WERI-Rb-1 (cell line): ENCODE results near the gene CFAP92.

Experiments
- DNase-seq: peaks from one replicate; pipeline ENCODE4 v3.0.0-alpha.2; 2020
- H3K27ac ChIP-seq: fragments of 250-450 bp; sonication (Bioruptor Pico); 2 replicates; pipeline ENCODE4 v1.5.1; 2020; ENCODE audit warnings: mild to moderate bottlenecking, moderate library complexity
- H3K27me3 ChIP-seq: fragments of 250-450 bp; sonication (Bioruptor Pico); 2 replicates; pipeline ENCODE4 v1.5.1; 2021; ENCODE audit warnings: mild to moderate bottlenecking, low read depth, moderate library complexity; ENCODE audit not compliant: insufficient read depth, severe bottlenecking
- H3K36me3 ChIP-seq: fragments of 250-450 bp; sonication (Bioruptor Pico); 2 replicates; pipeline ENCODE4 v1.5.1; 2020; ENCODE audit warnings: mild to moderate bottlenecking, moderate library complexity
- H3K4me3 ChIP-seq: 2 replicates; pipeline ENCODE4 v1.5.1; 2011; ENCODE audit warnings: low read depth, mild to moderate bottlenecking, control low read depth, low read length
- H3K9me3 ChIP-seq: fragments of 250-450 bp; sonication (Bioruptor Pico); 2 replicates; pipeline ENCODE4 v1.5.1; 2021; ENCODE audit warnings: mild to moderate bottlenecking, moderate library complexity; ENCODE audit not compliant: severe bottlenecking
- TF ChIP-seq, protein P1 (sequence below): IDR thresholded peaks from 2 replicates; pipeline ENCODE4 v1.5.1; 2011; ENCODE audit warnings: low read depth, mild to moderate bottlenecking, control low read depth, inconsistent platforms, low read length

The CFAP92 gene

DNA sequence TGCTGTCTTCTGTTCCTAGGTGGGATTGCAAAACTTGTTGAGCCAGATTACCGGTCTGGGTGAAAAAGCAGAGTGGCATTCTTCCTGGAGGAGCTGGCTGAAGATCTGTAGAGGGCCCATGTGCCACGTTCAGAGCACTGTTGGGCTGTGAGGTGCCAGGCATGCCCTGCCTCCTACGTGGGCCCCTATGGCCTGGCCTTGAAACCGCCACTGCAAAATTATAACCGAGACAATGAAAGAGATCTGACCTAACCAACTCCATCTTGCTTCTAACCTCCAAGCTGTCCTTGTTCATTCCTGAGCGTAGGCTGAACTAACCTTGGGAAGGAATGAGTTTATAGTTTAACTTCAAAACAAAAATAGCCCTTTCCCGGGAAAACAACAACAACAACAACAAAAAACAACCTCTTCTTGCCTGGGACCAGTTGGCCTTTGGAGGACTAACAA is 115.8 kb downstream of the CFAP92 start:
- Histone ChIP-seq H3K36me3 (peaks cover 16% of the 10 kb centered on the region), H3K9me3 (no peaks in the 10 kb centered on the region), H3K4me3 (peak overlapping the region; percentile 86), H3K27me3 (no peaks in the 10 kb centered on the region), H3K27ac (no peak overlapping the region)
- DNase-seq = no peak
- TF ChIP-seq, protein P1, sequence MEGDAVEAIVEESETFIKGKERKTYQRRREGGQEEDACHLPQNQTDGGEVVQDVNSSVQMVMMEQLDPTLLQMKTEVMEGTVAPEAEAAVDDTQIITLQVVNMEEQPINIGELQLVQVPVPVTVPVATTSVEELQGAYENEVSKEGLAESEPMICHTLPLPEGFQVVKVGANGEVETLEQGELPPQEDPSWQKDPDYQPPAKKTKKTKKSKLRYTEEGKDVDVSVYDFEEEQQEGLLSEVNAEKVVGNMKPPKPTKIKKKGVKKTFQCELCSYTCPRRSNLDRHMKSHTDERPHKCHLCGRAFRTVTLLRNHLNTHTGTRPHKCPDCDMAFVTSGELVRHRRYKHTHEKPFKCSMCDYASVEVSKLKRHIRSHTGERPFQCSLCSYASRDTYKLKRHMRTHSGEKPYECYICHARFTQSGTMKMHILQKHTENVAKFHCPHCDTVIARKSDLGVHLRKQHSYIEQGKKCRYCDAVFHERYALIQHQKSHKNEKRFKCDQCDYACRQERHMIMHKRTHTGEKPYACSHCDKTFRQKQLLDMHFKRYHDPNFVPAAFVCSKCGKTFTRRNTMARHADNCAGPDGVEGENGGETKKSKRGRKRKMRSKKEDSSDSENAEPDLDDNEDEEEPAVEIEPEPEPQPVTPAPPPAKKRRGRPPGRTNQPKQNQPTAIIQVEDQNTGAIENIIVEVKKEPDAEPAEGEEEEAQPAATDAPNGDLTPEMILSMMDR = no peak

DNA sequence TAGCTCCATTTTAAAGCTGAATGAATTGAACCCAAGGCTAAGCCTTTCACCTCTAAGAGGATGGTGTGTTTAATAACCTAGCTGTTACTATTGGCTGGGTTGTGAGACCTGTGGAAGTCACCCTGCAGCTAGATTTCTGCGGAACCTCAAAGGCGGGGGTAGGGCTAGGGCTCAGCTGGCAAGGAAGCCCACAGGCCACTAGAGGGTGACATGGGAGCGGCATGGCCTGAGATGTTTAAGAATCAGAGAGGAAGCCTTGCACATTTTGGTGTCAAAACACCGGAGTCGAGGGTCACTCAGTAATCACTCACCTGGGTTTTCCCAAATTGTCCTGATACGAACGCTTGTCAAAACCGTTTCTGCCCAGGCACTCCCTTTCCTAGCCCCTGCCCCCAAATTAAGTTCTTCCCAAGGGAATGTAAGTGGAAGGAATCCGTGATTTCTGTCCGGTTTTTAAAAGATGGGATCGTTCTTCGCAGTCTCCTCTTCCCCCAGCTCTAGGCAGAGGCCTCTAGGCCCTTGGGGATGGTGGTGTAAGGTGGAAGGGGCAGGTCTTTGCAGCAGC is 118.2 kb downstream of the CFAP92 start:
- peak; percentile 75 for DNase-seq
- Histone ChIP-seq H3K27ac (no peak overlapping the region), H3K9me3 (no peaks in the 10 kb centered on the region), H3K27me3 (no peaks in the 10 kb centered on the region), H3K4me3 (no peak overlapping the region), H3K36me3 (no peaks in the 10 kb centered on the region; the same call in 1 of the 2 replicates)
- TF ChIP-seq, protein P1 = peak; percentile 88

DNA sequence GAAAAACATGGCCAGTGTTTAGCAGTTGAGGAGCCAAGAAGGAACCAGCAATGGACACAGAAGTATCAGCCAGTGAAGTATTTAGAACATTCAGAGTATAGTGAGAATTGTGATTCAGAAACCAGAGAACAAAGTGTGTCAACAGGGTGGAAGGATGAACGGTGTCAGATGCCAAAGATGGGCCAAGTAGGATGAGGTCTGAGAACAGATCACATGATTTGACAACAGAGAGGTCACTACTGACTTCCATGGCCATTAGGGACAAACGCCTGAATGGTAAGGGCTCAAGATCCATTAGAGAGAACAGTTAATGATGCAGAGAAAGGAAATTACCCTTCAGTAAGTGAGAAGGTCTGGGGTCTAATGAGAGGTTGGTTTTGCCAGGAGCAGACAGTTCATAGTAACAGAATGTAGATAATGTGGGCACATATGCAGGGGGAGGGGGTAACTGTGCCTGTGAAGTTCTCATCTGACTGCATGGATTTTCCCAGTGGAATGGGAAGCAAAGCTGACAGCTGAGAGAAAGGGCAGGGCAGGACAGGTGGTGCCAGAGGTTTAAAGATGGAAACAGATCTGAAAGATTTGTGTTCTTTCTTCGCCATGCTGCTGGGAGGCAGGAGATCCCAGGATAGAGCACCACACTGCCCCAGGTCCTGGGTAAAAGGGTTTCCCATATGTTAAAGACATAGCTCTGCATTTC is 119.2 kb downstream of the CFAP92 start:
- Histone ChIP-seq H3K4me3 (no peak overlapping the region), H3K36me3 (no peaks in the 10 kb centered on the region; the same call in 1 of the 2 replicates), H3K27ac (no peak overlapping the region), H3K27me3 (no peaks in the 10 kb centered on the region), H3K9me3 (no peaks in the 10 kb centered on the region)
- TF ChIP-seq, protein P1 = no peak
- peak; percentile 37 for DNase-seq

DNA sequence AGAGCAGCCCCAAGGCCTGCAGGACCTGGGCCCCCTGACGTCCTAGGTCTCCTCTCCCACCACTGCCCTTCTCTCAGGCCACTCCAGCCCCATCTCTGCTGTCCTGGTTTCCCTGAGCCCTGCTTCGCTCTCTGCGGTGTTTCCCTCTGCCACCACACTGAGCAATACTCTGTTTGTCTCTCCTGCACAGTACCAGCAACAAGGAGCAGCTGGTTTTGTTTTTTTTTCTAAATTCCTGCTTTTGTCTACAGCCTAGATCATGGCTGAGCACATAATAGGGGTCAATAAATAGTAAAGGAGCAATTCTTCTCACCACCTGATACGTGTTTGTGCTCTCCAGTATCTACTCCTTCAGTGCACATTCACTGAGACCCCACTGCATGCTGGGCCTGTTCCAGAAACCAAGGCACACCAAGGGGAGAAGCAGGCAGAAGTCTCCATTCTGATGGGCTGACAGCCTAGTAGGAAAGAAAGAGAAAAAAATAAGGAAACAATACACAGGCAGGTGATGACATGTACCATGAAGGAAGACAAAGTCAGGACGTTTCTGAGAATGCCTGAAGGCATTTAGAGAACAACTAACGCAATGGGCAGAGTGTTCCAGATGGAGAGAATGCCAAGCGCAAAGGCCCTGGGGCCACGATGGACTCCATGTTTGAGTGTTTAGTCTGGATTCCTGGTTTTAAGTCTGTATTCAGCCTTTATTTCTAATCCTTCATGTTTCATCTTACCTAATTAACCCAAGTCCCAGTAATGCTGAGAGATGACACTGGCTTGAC is 120.4 kb downstream of the CFAP92 start:
- H3K9me3 ChIP-seq = no peaks in the 10 kb centered on the region
- no peaks in the 10 kb centered on the region; the same call in 1 of the 2 replicates for H3K36me3 ChIP-seq
- DNase-seq = no peak
- TF ChIP-seq, protein P1 = no peak
- no peaks in the 10 kb centered on the region for H3K27me3 ChIP-seq
- H3K27ac ChIP-seq = no peak overlapping the region
- H3K4me3 ChIP-seq = no peak overlapping the region

DNA sequence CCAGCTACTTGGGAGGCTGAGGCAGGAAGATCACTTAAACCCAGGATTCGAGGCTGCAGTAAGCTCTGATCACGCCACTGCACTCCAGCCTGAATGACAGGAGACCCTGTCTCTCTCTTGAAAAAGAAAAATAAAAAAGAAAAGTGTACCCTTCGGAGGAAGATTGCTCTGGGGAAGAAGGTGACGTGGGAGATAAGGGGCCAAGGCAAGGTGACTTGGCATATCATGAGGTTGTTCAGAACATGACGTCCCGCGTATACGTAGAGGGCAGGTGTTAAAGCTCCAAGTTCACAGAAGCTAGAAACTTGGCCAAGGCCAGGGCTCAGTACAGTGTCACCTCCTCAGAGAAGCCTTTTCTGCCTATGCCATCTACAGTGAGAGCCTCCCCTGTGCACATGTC is 121.1 kb downstream of the CFAP92 start:
- DNase-seq = no peak
- Histone ChIP-seq H3K27me3 (no peaks in the 10 kb centered on the region), H3K27ac (no peak overlapping the region), H3K9me3 (no peaks in the 10 kb centered on the region), H3K36me3 (no peaks in the 10 kb centered on the region; the same call in 1 of the 2 replicates), H3K4me3 (no peak overlapping the region)
- TF ChIP-seq, protein P1 = no peak
